Stimulated activated CD8-positive, alpha-beta memory T cell treated with anti-CD3 and anti-CD28 coated beads, Interleukin-12 subunit alpha, Interleukin-12 subunit beta, amount 100 ng/mL, for 1 hour (primary cell): ENCODE results near the gene CYP27A1.

Experiments
- DNase-seq: peaks from one replicate; pipeline ENCODE4 v3.0.0-alpha.2; 2020; ENCODE audit warnings: low read depth

The CYP27A1 gene

GRCh38 chr2:218773881-218774280, 8.1 kb upstream of the CYP27A1 start:
- DNase-seq: no peak

GRCh38 chr2:218776488-218776887, 5.5 kb upstream of the CYP27A1 start:
- no peak for DNase-seq

GRCh38 chr2:218777276-218777990, 4.5 kb upstream of the CYP27A1 start:
- no peak for DNase-seq

- no peak for DNase-seq
These were observed 1.9 kb upstream of the CYP27A1 start for GRCh38 chr2:218780046-218780445.

GRCh38 chr2:218780851-218781690, 876 bp upstream of the CYP27A1 start:
- no peak for DNase-seq

- DNase-seq: no peak
These were observed 539 bp downstream of the CYP27A1 start for GRCh38 chr2:218782528-218782844.

GRCh38 chr2:218783688-218784087, 1.7 kb downstream of the CYP27A1 start:
- DNase-seq: no peak

- no peak for DNase-seq
These were observed 3.2 kb downstream of the CYP27A1 start for GRCh38 chr2:218785103-218785502.

- no peak for DNase-seq
These were observed 4.2 kb downstream of the CYP27A1 start for GRCh38 chr2:218786133-218786532.

- no peak for DNase-seq
These were observed 6.7 kb downstream of the CYP27A1 start for GRCh38 chr2:218788529-218789255.

- no peak for DNase-seq
These were observed 10.5 kb downstream of the CYP27A1 start for GRCh38 chr2:218792433-218792832.

- DNase-seq: no peak
These were observed 14.7 kb downstream of the CYP27A1 start for GRCh38 chr2:218796691-218797090.

GRCh38 chr2:218798767-218799504, 17.0 kb downstream of the CYP27A1 start:
- no peak for DNase-seq

GRCh38 chr2:218799990-218800389, 18.0 kb downstream of the CYP27A1 start:
- DNase-seq: no peak

- DNase-seq: no peak
These were observed 20.5 kb downstream of the CYP27A1 start for GRCh38 chr2:218802386-218802994.

GRCh38 chr2:218804817-218805216, 22.9 kb downstream of the CYP27A1 start:
- DNase-seq: no peak

GRCh38 chr2:218805627-218806026, 23.7 kb downstream of the CYP27A1 start:
- DNase-seq: no peak

- no peak for DNase-seq
These were observed 24.5 kb downstream of the CYP27A1 start for GRCh38 chr2:218806346-218806978.

- DNase-seq: no peak
These were observed 25.7 kb downstream of the CYP27A1 start for GRCh38 chr2:218807626-218808025.

GRCh38 chr2:218809515-218809914, 27.6 kb downstream of the CYP27A1 start:
- no peak for DNase-seq

GRCh38 chr2:218810256-218810655, 28.3 kb downstream of the CYP27A1 start:
- DNase-seq: no peak
